ENCODE measurements around the gene SLC38A6.

Gene SLC38A6

GRCh38 chr14:61048640-61049039, 67.6 kb downstream of the SLC38A6 start:
- H4K20me1 ChIP-seq (ENCODE audit: insufficient read depth, low read length) = no peaks in the 10 kb centered on the region
- H3K36me3 ChIP-seq (replicated peaks; ENCODE audit: low read depth, low read length) = peaks cover 2% of the 10 kb centered on the region
- TF ChIP-seq EZH2phosphoT487 (IDR thresholded peaks at IDR 0.05; ENCODE audit: low read depth) (no peak), CTCF (IDR thresholded peaks at IDR 0.05; ENCODE audit: low read depth, low read length) (no peak)
- H3K4me2 ChIP-seq (ENCODE audit: low read length) = no peak overlapping the region
- no peaks in the 10 kb centered on the region for H3K4me1 ChIP-seq (ENCODE audit: low read length)
- H3K9ac ChIP-seq (ENCODE audit: low read length) = no peak overlapping the region
- H3K4me3 ChIP-seq (ENCODE audit: low read length) = no peak overlapping the region
- H3K79me2 ChIP-seq (ENCODE audit: low read length) = no peaks in the 10 kb centered on the region
- H2AFZ ChIP-seq (ENCODE audit: low read depth, low read length) = no peak overlapping the region
- no peak overlapping the region for H3K27ac ChIP-seq (ENCODE audit: low read length)
- no peaks in the 10 kb centered on the region for H3K9me3 ChIP-seq (ENCODE audit: insufficient read depth, low read length)
- no peaks in the 10 kb centered on the region for H3K27me3 ChIP-seq (ENCODE audit: low read depth, low read length)

GRCh38 chr14:61050417-61050816, 69.4 kb downstream of the SLC38A6 start:
- H3K36me3 ChIP-seq (replicated peaks; ENCODE audit: low read depth, low read length) = peaks cover 2% of the 10 kb centered on the region
- no peaks in the 10 kb centered on the region for H3K79me2 ChIP-seq (ENCODE audit: low read length)
- H3K9me3 ChIP-seq (ENCODE audit: insufficient read depth, low read length) = no peaks in the 10 kb centered on the region
- no peaks in the 10 kb centered on the region for H4K20me1 ChIP-seq (ENCODE audit: insufficient read depth, low read length)
- no peak overlapping the region for H3K4me2 ChIP-seq (ENCODE audit: low read length)
- H3K9ac ChIP-seq (ENCODE audit: low read length) = no peak overlapping the region
- no peak overlapping the region for H3K4me3 ChIP-seq (ENCODE audit: low read length)
- TF ChIP-seq CTCF (IDR thresholded peaks at IDR 0.05; ENCODE audit: low read depth, low read length) (no peak), EZH2phosphoT487 (IDR thresholded peaks at IDR 0.05; ENCODE audit: low read depth) (no peak)
- no peak overlapping the region for H2AFZ ChIP-seq (ENCODE audit: low read depth, low read length)
- no peaks in the 10 kb centered on the region for H3K4me1 ChIP-seq (ENCODE audit: low read length)
- no peaks in the 10 kb centered on the region for H3K27me3 ChIP-seq (ENCODE audit: low read depth, low read length)
- no peak overlapping the region for H3K27ac ChIP-seq (ENCODE audit: low read length)

- no peaks in the 10 kb centered on the region for H3K79me2 ChIP-seq (ENCODE audit: low read length)
- no peak overlapping the region for H2AFZ ChIP-seq (ENCODE audit: low read depth, low read length)
- no peak overlapping the region for H3K4me3 ChIP-seq (ENCODE audit: low read length)
- H3K4me2 ChIP-seq (ENCODE audit: low read length) = no peak overlapping the region
- H3K27ac ChIP-seq (ENCODE audit: low read length) = no peak overlapping the region
- H3K4me1 ChIP-seq (ENCODE audit: low read length) = no peaks in the 10 kb centered on the region
- H3K27me3 ChIP-seq (ENCODE audit: low read depth, low read length) = no peaks in the 10 kb centered on the region
- no peak for TF ChIP-seq EZH2phosphoT487 (IDR thresholded peaks at IDR 0.05; ENCODE audit: low read depth)
- TF ChIP-seq CTCF (IDR thresholded peaks at IDR 0.05; ENCODE audit: low read depth, low read length) = no peak
- H3K9me3 ChIP-seq (ENCODE audit: insufficient read depth, low read length) = no peaks in the 10 kb centered on the region
- no peaks in the 10 kb centered on the region for H4K20me1 ChIP-seq (ENCODE audit: insufficient read depth, low read length)
- no peak overlapping the region for H3K9ac ChIP-seq (ENCODE audit: low read length)
- peaks cover 2% of the 10 kb centered on the region for H3K36me3 ChIP-seq (replicated peaks; ENCODE audit: low read depth, low read length)
Measured at GRCh38 chr14:61051051-61051450, 70.0 kb downstream of the SLC38A6 start.

- no peak overlapping the region for H3K27ac ChIP-seq (ENCODE audit: low read length)
- H4K20me1 ChIP-seq (ENCODE audit: insufficient read depth, low read length) = no peaks in the 10 kb centered on the region
- no peak overlapping the region for H2AFZ ChIP-seq (ENCODE audit: low read depth, low read length)
- no peaks in the 10 kb centered on the region for H3K79me2 ChIP-seq (ENCODE audit: low read length)
- no peaks in the 10 kb centered on the region for H3K9me3 ChIP-seq (ENCODE audit: insufficient read depth, low read length)
- H3K4me3 ChIP-seq (ENCODE audit: low read length) = no peak overlapping the region
- H3K9ac ChIP-seq (ENCODE audit: low read length) = no peak overlapping the region
- H3K4me1 ChIP-seq (ENCODE audit: low read length) = no peaks in the 10 kb centered on the region
- H3K4me2 ChIP-seq (ENCODE audit: low read length) = no peak overlapping the region
- H3K36me3 ChIP-seq (replicated peaks; ENCODE audit: low read depth, low read length) = peaks cover 2% of the 10 kb centered on the region
- TF ChIP-seq CTCF (IDR thresholded peaks at IDR 0.05; ENCODE audit: low read depth, low read length) = no peak
- TF ChIP-seq EZH2phosphoT487 (IDR thresholded peaks at IDR 0.05; ENCODE audit: low read depth) = no peak
- no peaks in the 10 kb centered on the region for H3K27me3 ChIP-seq (ENCODE audit: low read depth, low read length)
Measured at GRCh38 chr14:61051621-61052020, 70.6 kb downstream of the SLC38A6 start.
